ENCODE data around the gene SARS2.

Gene SARS2

GRCh38 chr19:38867171-38867780 is 63.3 kb downstream of the SARS2 start:
- Histone ChIP-seq H3K4me2 (ENCODE audit: low read depth, low read length, poor library complexity, severe bottlenecking) (no peak overlapping the region), H3K4me1 (ENCODE audit: insufficient read depth, low read length, poor library complexity, severe bottlenecking) (peaks cover 13% of the 10 kb centered on the region), H3F3A (ENCODE audit: low read depth) (no peaks in the 10 kb centered on the region), H3K4me3 (ENCODE audit: low read length, poor library complexity, severe bottlenecking) (no peak overlapping the region), H4K20me1 (ENCODE audit: insufficient read depth, low read length, poor library complexity, severe bottlenecking) (no peaks in the 10 kb centered on the region), H3K9me3 (ENCODE audit: insufficient read depth, low read depth, low read length) (no peaks in the 10 kb centered on the region), H3K79me2 (ENCODE audit: insufficient read depth, low read length) (no peaks in the 10 kb centered on the region), H3K9ac (ENCODE audit: low read depth, low read length, poor library complexity, severe bottlenecking) (no peak overlapping the region), H3K36me3 (ENCODE audit: insufficient read depth, low read length) (no peaks in the 10 kb centered on the region), H3K9me2 (replicated peaks; ENCODE audit: low read depth, low read length) (no peaks in the 10 kb centered on the region), H3K27me3 (ENCODE audit: insufficient read depth, low read length, poor library complexity, severe bottlenecking) (no peaks in the 10 kb centered on the region), H2AFZ (ENCODE audit: low read length) (no peak overlapping the region)
- no peak for TF ChIP-seq EZH2phosphoT487 (IDR thresholded peaks at IDR 0.05; ENCODE audit: borderline replicate concordance)
- TF ChIP-seq, protein P1, sequence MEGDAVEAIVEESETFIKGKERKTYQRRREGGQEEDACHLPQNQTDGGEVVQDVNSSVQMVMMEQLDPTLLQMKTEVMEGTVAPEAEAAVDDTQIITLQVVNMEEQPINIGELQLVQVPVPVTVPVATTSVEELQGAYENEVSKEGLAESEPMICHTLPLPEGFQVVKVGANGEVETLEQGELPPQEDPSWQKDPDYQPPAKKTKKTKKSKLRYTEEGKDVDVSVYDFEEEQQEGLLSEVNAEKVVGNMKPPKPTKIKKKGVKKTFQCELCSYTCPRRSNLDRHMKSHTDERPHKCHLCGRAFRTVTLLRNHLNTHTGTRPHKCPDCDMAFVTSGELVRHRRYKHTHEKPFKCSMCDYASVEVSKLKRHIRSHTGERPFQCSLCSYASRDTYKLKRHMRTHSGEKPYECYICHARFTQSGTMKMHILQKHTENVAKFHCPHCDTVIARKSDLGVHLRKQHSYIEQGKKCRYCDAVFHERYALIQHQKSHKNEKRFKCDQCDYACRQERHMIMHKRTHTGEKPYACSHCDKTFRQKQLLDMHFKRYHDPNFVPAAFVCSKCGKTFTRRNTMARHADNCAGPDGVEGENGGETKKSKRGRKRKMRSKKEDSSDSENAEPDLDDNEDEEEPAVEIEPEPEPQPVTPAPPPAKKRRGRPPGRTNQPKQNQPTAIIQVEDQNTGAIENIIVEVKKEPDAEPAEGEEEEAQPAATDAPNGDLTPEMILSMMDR (conservative IDR thresholded peaks at IDR 0.05; ENCODE audit: low read length) = no peak

Data from Loucy (cell line).